ENCODE results near the gene TMEM120B.

- no peak for TF ChIP-seq CTCF (IDR thresholded peaks at IDR 0.05)
- TF ChIP-seq ZFX (IDR thresholded peaks at IDR 0.05; ENCODE audit: borderline replicate concordance): no peak
Observed at GRCh38 chr12:121817648-121818043, 105.1 kb downstream of the TMEM120B start.

All from 22Rv1 (cell line).